ENCODE measurements around the gene NMNAT3. TPM values are rescaled to one million over a fixed set of nuclear protein-coding genes. Genes with fewer than 3 reads are reported as not detected.
"Not testable (repeated sequence)": the region's sequence is repeated elsewhere in the genome, so short reads cannot be mapped to it uniquely, and the experiment has no call there.

The NMNAT3 gene
- polyA plus RNA-seq, 1 donor: 11.9 TPM

DNA sequence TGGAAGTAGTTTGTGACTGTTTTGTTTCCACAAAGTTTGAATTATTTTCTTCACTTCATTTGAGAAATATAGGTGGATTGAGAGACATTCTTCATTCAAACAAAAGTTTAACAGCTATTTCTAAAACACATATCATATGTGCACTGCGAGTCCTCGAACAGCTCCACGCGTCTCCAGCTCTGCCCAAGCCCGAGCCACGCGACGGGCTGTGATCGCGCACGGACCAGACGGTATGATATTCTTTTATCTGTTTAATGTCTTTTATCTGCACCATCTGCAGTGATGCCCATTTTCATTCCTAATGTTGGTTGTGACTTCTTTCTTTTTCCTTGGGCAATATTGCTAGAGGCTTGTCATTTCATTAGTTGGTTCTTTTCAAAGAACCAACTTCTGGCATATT is 94.1 kb downstream of the NMNAT3 start:
- DNase-seq: not testable (repeated sequence)

DNA sequence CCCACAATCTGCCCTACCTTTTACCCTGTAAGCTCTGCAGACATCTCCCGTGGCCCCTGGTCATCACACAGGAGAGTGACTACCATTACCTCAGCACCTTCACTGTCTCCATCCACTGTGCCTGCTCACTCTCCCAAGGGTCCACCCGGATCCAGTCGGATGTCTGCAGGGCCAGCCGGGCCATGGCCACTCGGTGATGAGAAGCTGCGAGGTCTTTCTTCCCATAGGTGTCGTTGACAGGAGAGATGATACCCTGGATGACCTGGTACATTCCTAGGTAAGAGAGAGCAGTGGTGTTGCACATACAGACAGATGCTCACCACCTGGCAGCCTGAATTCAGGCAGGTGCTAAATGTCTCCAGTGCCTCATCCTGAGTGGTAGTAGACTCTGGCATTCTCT is 99.0 kb downstream of the NMNAT3 start:
- no peak for DNase-seq

DNA sequence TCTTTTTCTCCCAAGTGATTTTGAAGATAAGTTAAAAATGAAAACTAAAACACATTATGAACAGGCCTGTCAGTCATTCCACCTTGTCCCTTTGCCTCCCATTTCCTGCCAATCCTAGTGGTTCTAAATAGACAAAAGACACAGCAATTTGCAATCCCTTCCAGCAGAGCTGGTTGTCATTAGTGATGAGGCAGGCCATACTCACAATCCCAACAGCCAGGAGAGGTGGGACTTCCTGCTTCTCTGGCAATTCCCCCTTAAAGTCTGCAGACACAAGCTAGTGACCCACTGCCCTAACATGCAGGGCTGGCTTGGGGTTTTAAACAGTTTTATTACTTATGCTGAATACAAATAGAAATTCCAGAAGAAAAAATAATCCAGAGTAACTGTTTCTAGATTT is 99.9 kb downstream of the NMNAT3 start:
- DNase-seq: no peak

DNA sequence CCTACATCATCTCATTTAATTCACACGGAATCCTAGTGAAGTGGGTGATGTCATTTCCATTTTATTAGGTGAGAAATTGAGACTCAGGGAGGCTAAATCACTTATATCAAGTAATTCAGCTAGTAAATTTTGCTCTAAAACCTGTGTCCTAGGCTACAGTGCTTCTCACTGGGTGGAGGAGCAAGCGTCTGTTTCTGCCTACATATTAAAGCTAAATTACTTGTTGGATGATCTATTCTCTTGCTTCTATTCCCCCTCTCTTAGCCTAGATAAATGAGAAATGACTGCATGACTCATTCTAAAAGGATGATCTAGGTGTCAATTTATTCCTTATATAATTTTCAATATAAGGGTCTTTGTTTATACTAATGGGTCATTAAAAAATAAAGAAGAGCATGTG is 100.4 kb downstream of the NMNAT3 start:
- no peak for DNase-seq

DNA sequence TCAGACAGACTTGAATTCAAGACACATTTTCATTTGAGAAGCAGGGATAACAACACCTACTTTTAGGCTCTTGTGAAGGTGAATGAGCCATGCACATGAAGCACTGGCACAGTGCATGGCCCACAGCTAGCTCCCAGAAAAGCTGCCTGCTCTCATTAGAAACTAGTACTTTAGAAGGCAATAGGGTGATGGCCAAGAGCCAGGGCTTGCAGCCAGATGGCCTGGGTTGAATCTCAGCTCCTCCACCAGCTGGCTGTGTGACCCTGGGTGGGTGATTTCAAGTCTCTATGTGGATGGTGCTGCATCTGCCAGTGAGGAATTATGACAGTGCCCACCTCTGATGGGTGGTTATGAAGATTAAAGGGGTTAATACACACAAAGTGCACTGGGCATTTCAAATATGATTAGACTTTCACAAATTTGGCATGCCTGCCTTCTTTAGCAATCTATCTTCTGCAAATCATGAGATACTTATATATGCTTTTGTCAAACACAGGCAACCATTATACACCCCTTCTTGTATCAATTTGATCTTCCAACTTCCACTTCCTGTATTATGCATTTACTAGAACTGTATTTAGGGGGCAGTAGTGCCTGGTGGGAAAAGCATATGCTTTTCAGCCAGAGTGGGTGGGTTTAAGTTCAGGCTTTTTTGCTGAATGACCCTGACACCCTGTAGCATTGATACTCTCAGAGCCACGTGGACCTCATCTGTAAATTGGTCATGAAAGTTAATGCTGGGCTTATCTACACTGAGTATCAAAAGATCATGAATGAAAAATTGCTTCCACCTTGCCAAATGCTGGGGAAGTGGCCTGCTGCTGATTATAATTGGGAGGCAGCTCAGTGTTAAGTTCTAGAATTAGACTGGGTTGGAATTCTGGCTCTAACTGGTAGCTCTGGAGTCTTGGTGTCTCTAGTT is 103.5 kb downstream of the NMNAT3 start:
- no peak for DNase-seq

DNA sequence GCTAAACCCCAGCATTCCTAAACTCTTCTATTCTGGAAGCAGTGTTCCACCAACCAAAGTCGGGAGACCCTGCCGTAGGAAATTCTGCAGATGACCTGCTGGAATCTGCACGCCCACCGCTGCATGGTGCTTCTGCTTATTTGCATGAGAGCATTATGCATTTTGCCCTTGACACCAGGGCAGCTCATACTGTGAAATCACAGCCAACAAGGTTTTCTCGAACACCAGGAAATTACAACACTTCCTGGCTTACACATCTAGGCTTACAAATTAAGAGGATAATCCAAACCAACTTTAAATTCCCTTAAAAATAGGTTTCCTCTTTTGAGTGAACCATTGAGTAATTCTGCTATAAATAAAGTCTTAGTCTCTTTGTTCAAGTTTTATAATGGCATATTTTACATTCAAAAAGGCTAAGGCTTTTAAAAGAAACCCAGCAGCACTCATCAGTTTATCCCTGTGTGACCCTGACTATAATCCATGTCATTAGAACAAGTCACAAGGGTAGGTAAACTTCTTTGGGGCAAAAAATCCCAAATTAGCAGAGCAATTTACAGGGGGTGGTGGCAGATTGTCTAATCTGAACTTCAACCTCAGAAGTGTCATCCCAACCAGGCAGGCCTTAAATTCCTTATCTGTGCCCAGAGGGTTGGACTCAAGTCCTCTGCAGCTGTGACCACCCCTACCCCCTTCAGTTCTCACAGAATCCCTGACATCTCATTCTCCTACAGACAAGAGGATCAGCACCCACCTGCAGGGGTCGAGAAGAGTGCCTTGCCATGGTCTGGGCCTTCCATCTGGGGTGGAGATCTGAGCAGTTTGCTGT is 104.7 kb downstream of the NMNAT3 start:
- no peak for DNase-seq

DNA sequence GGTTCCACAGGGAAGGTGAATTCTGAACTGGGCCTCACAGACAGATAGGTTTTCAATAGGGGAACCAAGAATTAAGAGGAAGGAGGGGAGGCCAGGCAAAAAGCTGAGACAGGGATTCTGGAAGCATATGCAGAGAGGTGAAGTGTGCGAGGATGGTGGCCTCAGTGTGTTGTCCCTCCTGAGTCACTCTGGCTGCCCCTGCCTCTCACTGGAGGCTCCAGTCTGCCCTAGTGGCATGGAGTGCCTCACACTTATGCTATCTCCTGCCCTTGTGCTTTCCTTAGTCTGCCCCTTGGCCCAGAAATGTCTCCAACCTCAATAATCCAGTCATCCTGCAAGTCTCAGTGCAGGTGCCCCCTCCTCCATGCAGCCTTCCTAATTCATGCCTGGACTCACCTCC is 106.1 kb downstream of the NMNAT3 start:
- DNase-seq: no peak

DNA sequence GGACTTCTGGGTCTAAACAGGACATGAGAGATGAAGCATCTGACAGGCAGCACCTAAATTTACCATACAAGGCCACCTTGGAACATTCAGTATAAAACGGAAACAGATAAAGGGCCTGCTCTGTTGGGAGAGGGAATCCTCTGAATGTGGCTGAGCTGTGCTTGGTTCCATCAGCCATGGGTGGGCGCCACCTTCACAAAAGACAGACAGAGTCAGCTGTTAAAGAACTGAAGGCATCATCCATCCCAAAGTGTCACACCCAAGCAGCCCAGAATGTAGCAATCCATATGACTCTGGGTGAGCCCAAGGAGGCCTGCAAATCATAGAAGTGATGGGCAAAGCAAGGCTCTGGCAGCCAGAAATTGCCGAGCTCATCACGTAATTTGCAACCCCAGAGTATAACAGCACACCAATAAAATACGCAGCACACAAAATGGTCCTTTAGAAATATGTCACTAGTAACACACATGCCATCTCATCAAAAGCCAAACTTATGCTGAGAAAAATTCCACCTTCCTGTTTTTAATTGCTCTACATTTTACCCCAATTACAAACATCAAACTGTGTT is 113.4 kb downstream of the NMNAT3 start:
- DNase-seq: no peak

DNA sequence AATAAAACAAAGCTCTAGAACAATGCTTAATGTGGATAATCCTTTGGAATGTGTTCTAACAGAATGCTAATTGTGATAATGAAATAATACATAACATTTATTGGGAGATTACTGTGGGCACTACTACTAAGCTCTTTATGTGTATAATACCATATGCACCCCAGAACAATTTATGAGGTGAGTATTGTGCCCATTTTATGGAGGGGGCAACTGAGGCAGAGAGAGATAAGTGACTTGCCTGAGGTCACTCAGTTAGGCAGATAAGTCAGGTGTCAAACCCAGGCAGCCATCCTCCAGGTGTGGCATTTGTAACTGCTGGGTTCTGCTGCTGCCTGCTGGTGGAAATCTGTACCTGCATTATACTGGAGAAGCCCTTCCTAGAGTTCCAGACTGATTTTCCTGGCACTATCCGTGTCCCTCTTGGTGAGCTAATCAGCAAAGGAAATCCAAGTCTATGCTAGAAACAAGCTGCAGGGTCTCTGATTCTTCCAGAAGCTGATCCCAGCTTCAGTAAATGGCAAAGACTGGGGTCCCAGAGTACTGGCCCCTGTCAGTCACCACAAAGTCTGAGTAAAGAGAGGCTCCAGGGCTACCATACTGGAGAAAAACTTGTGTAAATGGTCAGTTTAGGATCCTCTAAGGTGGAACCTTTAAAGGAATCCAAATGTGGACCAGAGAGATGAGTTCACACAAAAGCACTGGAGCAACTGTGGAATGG is 115.7 kb downstream of the NMNAT3 start:
- DNase-seq: no peak

DNA sequence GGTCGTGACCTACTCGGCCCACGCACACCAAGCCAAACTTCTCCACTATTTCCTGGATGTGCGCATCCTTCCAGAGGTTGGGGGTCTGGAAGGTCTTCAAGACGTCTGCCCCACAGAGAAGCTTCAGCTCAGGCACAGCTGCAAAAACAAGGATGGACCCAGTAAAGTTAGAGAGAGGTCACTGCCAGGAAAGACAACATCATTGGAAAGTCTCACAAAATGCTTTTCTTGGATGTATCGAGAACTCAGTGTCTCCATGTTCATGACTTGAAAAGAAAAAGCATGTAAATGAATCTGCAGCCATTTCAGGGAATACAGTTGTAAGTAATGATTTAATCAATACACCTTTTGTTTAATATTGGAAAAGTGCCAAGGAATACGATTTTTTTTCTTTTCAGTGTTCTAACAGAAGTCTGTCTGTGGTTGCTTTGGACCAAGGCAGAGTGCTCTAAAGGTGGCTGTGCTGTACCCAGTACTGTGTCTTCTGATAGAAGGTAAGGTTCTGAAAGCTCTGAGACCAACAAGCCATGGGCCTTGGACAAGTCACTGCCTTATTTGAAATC is 116.4 kb downstream of the NMNAT3 start:
- no peak for DNase-seq

DNA sequence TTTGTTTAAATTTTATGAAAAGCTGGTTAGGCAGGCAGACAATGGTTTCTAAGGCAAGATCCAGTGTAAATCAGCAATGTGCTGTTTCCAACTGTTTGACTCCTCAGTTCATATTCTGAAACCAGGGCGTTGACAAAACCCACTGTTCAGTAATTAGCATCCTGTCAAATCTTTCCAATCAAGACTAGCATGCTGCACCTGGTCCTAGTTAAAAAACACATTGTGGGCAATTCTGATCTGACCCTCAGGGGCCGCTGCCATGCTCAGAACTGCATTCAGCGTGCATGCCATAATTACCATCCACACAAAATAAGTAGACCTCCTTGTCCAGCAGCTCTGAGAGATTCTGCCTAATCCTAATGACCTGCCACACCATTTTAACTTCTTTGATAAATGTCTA is 117.4 kb downstream of the NMNAT3 start:
- no peak for DNase-seq

DNA sequence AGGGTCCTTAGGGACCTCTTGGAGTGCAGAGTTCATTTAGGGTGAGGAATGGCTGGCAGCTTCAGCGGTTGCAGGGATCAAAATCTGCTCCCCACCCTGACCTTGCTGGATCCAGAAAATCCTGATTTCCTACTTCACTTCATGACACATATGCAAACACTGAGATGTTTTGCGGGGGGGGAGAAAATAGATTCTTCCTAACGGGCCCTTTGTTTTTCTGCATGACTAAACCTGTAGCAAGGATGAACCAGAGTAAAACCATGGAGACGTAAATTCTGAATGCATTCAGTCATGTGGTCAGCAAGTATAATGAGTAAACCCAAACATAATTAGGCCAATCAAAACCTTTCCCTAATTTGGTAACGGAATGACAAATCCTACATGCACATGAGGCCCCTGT is 118.2 kb downstream of the NMNAT3 start:
- no peak for DNase-seq

DNA sequence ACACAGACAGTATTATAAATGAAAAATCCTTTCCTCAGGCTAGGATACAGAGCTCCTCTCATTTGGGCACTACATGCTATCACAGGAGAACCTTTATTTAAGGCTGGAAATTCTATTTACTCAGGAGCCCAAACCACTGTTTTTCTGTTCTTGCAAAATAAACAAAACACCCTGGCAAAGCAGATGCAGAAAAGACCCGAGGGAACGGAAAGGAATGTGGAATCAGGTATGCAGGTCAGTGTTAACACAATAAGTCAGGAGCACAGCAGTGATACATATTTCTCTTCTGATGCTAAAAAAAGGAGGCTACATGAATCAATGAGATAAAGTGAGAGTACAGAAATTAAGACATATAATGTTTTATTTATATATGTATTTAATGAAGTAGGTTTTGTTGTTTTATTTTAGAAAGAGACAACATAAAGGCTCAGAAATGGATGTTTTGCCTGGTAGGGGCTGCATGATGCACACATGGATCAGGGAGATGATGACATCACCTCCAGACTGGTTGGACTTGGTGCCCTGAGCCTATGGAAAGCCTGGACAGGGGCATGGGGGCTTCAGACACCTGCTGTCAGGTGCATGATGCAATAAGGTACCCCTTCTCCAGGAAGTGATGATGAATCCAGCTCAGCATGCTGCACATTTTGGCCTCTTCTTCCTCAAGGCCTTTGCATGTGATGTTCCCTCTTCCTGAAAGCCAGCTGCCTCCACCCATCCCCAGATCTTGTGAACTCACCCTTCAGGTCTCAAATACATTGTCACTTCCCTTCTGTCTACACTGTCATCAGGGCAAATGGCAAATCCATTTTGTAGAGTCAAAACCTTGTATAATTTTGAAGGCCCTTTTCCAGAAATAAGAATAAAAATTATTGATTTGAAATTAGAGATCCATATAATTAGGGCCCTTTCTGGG is 119.2 kb downstream of the NMNAT3 start:
- DNase-seq: no peak

DNA sequence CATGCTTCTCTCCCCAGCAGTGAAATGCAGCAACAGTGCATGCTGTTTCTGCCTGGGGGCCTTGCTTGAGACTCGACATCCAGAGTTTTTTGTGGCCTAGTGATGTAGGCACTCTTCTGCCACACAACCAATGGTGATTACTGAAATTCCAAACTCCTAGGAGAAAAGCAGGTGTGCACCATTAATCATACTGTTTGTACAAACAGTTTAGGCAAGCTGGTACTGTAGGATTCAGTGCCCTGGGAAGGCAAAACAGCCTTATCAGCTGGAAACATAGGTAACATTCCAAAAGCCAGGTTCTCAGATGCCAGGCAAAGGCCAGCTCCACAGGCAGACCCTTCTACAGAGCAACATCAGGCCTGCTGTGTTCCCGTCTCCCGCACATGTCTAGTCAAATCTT is 120.7 kb downstream of the NMNAT3 start:
- no peak for DNase-seq

DNA sequence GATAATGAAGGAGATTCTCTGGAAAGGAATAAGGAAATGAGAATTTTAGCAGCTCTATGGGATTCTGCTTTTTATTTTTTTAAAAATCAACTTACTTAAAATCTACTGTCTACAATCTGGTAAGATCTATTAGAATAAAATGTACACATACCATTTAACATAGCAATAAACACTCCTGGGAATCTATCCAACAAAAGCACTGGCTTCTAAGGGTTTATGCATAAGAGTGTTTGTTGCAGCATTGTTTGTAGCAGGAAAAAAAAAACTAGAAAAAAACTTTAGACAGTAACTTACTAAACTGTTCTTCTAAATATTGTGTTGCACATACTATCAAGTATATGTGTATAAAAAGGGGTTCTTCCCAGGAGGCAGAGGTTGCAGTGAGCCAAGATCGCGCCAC is 122.5 kb downstream of the NMNAT3 start:
- DNase-seq: no peak

DNA sequence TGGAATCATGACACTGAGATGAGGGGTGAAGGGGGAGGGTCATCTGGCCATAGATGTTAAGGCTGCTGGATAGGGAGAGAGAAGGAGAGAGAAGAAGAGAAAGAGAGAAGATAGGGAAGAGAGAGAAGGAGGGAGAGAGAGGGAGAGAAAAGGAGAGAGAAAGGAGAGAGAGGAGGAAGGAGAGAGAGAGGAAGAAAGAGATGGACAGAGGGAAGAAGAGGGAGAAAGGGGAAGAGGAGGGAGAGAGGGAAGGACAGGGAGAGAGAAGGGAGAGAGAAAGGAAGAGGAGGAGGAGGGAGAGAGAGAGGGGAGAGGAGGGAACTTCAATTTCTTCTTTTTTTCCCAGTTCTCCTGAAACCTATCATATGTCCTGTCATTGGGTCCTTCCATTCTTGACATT is 123.1 kb downstream of the NMNAT3 start:
- DNase-seq: no peak

DNA sequence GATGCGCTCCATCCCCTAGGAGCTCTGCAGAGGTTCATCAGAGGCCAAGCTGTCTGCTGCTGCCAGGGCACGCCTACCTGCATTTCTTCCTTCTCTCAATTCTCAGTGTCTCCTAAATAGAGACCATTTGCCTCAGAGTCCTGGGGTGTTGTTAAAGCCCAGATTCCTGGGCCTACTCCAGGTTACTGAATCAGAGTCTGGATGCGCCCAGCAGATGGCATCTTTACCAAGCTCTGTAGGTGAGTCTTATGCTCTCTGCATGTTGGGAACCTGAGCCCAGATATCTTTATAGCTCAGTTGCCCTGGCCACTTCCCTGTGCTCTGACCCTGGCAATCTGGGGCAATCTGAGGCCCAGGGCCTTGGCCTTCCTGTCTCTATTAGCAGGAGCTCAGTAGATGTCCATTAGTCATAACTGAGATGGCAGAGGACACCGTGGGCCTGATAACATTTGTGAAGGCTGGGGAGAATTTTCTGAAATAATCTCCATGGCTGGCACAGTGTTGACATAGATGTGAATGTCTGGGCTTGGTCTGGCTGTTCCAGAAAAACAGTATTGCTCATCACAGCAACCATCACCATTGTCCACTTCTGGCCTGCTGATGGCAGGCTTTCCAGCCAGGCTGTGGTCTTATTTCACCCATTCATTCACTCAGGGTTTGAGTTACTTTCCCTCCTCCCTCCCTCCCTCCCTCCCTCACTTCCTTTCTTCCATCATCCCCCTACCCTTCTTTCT is 125.0 kb downstream of the NMNAT3 start:
- no peak for DNase-seq

DNA sequence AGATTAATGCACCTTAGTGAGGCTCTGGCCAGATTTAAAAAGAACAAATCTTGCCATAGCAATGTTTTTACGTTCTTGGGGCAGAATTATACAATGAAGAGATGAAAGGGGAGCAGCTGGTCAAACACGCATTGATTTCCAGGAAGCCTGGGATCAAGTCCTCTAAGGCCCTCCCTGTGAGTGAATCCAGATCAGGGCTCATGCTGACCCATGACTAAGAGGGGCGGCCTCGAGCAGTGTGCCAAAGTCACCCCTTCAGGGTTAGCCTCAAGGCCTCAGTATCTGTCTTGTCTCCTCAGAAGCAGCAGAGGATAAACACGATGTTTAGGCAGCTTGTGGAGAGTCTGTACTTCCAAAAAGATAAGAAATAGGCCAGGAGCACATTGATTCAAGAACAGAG is 129.0 kb downstream of the NMNAT3 start:
- DNase-seq: no peak

DNA sequence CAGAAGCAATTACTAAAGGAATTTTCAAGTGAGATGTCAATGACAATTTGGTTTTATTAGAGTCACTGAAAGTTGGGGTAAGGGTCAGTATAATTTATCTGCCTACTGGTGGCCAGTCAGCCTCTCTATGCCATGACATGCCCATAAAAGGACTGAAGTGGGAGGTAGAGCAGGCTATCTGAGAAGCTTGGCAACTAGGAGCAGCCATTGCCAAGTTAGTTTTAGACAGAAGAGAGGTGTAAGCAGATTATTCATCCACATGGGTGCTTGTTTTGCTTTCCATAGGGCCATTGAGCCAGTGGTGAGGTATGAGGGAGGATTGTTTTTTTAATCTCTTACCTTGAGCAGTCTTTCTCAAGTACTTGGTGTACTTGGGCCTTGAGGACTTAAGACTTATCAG is 130.1 kb downstream of the NMNAT3 start:
- no peak for DNase-seq

DNA sequence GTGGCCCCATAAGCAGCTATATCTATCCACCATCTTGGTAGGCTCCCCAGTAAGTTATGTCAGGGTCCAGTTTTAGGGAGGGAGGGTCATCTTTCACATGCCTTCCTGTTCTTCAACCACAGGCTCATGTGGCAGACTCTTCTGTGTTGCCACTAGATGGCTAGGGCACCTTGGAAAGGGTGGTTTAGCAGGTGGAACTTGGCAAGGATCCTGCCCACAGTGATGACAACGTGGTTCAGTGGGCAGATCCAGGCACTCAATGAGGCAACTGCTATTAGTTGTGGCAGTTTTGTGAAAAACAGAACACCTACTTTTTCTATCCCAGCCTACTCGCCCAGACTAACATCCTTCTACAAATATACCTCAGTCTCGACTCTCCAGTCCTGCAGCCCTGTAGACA is 131.0 kb downstream of the NMNAT3 start:
- DNase-seq: no peak
